Measurements from ENCODE around the gene PTAR1.
A peak's percentile ranks its signal among the peaks of the same experiment; 100 is the strongest.

Gene PTAR1

GRCh38 chr9:69760278-69760610 is 433 bp upstream of the PTAR1 start:
- Histone ChIP-seq H3K27me3 (ENCODE audit: insufficient read depth, low read length, poor library complexity) (no peaks in the 10 kb centered on the region), H4K20me1 (ENCODE audit: insufficient read depth, low read length) (peaks cover 10% of the 10 kb centered on the region; the same call in 1 of the 2 replicates), H3K4me3 (ENCODE audit: low read depth in 1 of 2, low read length in 2 of 2) (peak overlapping the region; percentile 65 to 68), H3K79me2 (ENCODE audit: insufficient read depth, low read length) (peaks cover 45% of the 10 kb centered on the region), H3K4me1 (ENCODE audit: insufficient read depth, low read length) (peaks cover 31% of the 10 kb centered on the region), H2AFZ (ENCODE audit: low read depth, low read length) (peak overlapping the region; percentile 97), H3K9me3 (ENCODE audit: insufficient read depth, low read length, severe bottlenecking) (no peaks in the 10 kb centered on the region), H3K27ac (ENCODE audit: low read length) (peak overlapping the region; percentile 81), H3K9ac (ENCODE audit: low read depth, low read length) (peak overlapping the region; percentile 87), H3K36me3 (ENCODE audit: insufficient read depth, low read length) (peaks cover 5% of the 10 kb centered on the region; the same call in 1 of the 2 replicates), H3K4me2 (ENCODE audit: insufficient read depth, low read length) (peak overlapping the region; percentile 77)
- ATAC-seq (ENCODE audit: insufficient read depth, low read depth) (no peak; the same call in 2 of the 3 replicates), DNase-seq (no peak)
- TF ChIP-seq EZH2 (IDR thresholded peaks at IDR 0.05; ENCODE audit: borderline replicate concordance, low read depth, low read length, severe bottlenecking), result no peak
- TF ChIP-seq CTCF (IDR thresholded peaks at IDR 0.05; ENCODE audit: borderline replicate concordance, extremely low read depth, low read length, poor library complexity, severe bottlenecking), result no peak

DNA sequence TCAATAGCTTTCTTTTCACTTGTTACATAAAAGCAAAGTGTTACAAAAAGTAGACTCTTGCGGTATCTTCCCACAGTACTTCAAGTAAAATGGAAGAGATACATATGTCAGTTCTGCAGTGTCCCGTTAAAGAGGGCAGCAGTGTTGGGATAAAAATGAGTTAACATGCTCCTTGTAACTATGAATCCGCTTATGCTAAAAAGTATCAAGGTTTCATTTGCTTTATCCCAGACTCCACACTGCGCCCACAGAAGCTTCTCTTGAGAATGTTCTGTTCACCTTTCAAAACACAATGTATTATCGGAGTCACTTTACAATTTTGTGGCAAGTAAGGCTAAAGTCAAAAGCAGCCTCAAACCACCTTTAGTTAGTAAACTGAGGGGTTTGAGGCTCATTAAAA is 790 bp downstream of the PTAR1 start:
- Histone ChIP-seq H3K4me1 (ENCODE audit: insufficient read depth, low read length) (peaks cover 35% of the 10 kb centered on the region), H3K4me2 (ENCODE audit: insufficient read depth, low read length) (peak overlapping the region; percentile 77), H3K27ac (ENCODE audit: low read length) (peak overlapping the region; percentile 81), H3K79me2 (ENCODE audit: insufficient read depth, low read length) (peaks cover 57% of the 10 kb centered on the region), H3K4me3 (ENCODE audit: low read depth in 1 of 2, low read length in 2 of 2) (peak overlapping the region; percentile 65 to 78), H3K9ac (ENCODE audit: low read depth, low read length) (peak overlapping the region; percentile 87), H3K27me3 (ENCODE audit: insufficient read depth, low read length, poor library complexity) (no peaks in the 10 kb centered on the region), H2AFZ (ENCODE audit: low read depth, low read length) (peak overlapping the region; percentile 88), H3K9me3 (ENCODE audit: insufficient read depth, low read length, severe bottlenecking) (no peaks in the 10 kb centered on the region), H4K20me1 (ENCODE audit: insufficient read depth, low read length) (peaks cover 15% of the 10 kb centered on the region; the same call in 1 of the 2 replicates), H3K36me3 (ENCODE audit: insufficient read depth, low read length) (peaks cover 10% of the 10 kb centered on the region; the same call in 1 of the 2 replicates)
- ATAC-seq (ENCODE audit: insufficient read depth, low read depth) (no peak), DNase-seq (no peak)
- TF ChIP-seq EZH2 (IDR thresholded peaks at IDR 0.05; ENCODE audit: borderline replicate concordance, low read depth, low read length, severe bottlenecking), result no peak
- TF ChIP-seq CTCF (IDR thresholded peaks at IDR 0.05; ENCODE audit: borderline replicate concordance, extremely low read depth, low read length, poor library complexity, severe bottlenecking), result no peak

GRCh38 chr9:69757996-69758675 is 1.7 kb downstream of the PTAR1 start:
- Histone ChIP-seq H3K4me1 (ENCODE audit: insufficient read depth, low read length) (peaks cover 39% of the 10 kb centered on the region), H3K9ac (ENCODE audit: low read depth, low read length) (peak overlapping the region; percentile 87), H3K27ac (ENCODE audit: low read length) (peak overlapping the region; percentile 62), H3K4me3 (ENCODE audit: low read depth in 1 of 2, low read length in 2 of 2) (peak overlapping the region; percentile 6 to 65; a peak in 3 of 4 replicates), H3K36me3 (ENCODE audit: insufficient read depth, low read length) (peaks cover 10% of the 10 kb centered on the region; the same call in 1 of the 2 replicates), H2AFZ (ENCODE audit: low read depth, low read length) (no peak overlapping the region), H3K4me2 (ENCODE audit: insufficient read depth, low read length) (peak overlapping the region; percentile 77), H3K9me3 (ENCODE audit: insufficient read depth, low read length, severe bottlenecking) (no peaks in the 10 kb centered on the region), H4K20me1 (ENCODE audit: insufficient read depth, low read length) (peaks cover 22% of the 10 kb centered on the region), H3K79me2 (ENCODE audit: insufficient read depth, low read length) (peaks cover 66% of the 10 kb centered on the region), H3K27me3 (ENCODE audit: insufficient read depth, low read length, poor library complexity) (no peaks in the 10 kb centered on the region)
- no peak for TF ChIP-seq EZH2 (IDR thresholded peaks at IDR 0.05; ENCODE audit: borderline replicate concordance, low read depth, low read length, severe bottlenecking)
- no peak for TF ChIP-seq CTCF (IDR thresholded peaks at IDR 0.05; ENCODE audit: borderline replicate concordance, extremely low read depth, low read length, poor library complexity, severe bottlenecking)
- peak; percentile 28; the same call in 2 of the 3 replicates for ATAC-seq (ENCODE audit: insufficient read depth, low read depth)
- DNase-seq, result peak; percentile 33

All from DND-41 (cell line).